GM10266 (cell line): Measurements from ENCODE around the gene CNTFR.

Experiments used
- DNase-seq: peaks from one replicate; pipeline ENCODE4 v3.0.0; 2012; ENCODE audit errors: extremely low spot score
- CTCF ChIP-seq: IDR thresholded peaks from 2 replicates; pipeline ENCODE4 v1.5.1; 2012; ENCODE audit warnings: mild to moderate bottlenecking, low read depth; ENCODE audit not compliant: control insufficient read depth, insufficient read depth; ENCODE audit errors: missing control alignments

The CNTFR gene

GRCh38 chr9:34611811-34612787 is 22.6 kb upstream of the CNTFR start, which contains the start of gene RPP25L:
RPP25L (minus strand) TSS chr9:34612097; CDS start chr9:34611296, 801 bp downstream.
- peak; percentile 95 for DNase-seq
- no peak for TF ChIP-seq CTCF

GRCh38 chr9:34611251-34611810 is 21.8 kb upstream of the CNTFR start:
- no peak for TF ChIP-seq CTCF
- no peak for DNase-seq

GRCh38 chr9:34610434-34611206 is 21.1 kb upstream of the CNTFR start:
- TF ChIP-seq CTCF: no peak
- no peak for DNase-seq

GRCh38 chr9:34607331-34607730 is 17.8 kb upstream of the CNTFR start:
- no peak for TF ChIP-seq CTCF

GRCh38 chr9:34606905-34607304 is 17.4 kb upstream of the CNTFR start:
- no peak for TF ChIP-seq CTCF
- DNase-seq: no peak

More at GRCh38 chr9:34607331-34607730, 17.8 kb upstream of the CNTFR start:
- no peak for DNase-seq

GRCh38 chr9:34606190-34606589 is 16.7 kb upstream of the CNTFR start:
- no peak for TF ChIP-seq CTCF
- no peak for DNase-seq
